HepG2 (cell line): Measurements from ENCODE around the gene STYXL1. TPM values are rescaled to one million over a fixed set of nuclear protein-coding genes. Genes with fewer than 3 reads are reported as not detected.

Source experiments
- ATAC-seq: fragments of 200-7000 bp; cut with Tn5 transposase; 3 replicates; pipeline ENCODE4 v1.9.1; 2020; ENCODE audit warnings: mild to moderate bottlenecking, moderate library complexity
- BruUV-seq: library from RNA; stranded (reverse); fragments of 400-500 nt; replicated peaks from 2 replicates; lab custom pipeline; 2021; lab: Mats Ljungman, UMichigan
- CTCF ChIA-PET: fragments of 300-600 bp; formaldehyde crosslinking; extraction: SDS; loops from one replicate; lab custom pipeline; 2021; ENCODE audit warnings: low total read pairs, inconsistent platforms, low intra/inter-chr PET ratio; lab: Yijun Ruan, JAX
- POLR2A ChIA-PET: fragments of 350-600 bp; sonication (Branson Sonifier 250); formaldehyde crosslinking; loops from one replicate; lab custom pipeline; 2020; ENCODE audit warnings: antibody characterized with exemption, inconsistent platforms; lab: Yijun Ruan, JAX
- DNase-seq: peaks from one replicate; pipeline ENCODE4 v3.0.0-alpha.2; 2015; ENCODE audit warnings: low spot score
- FAIRE-seq: peaks from 3 replicates; lab custom pipeline; 2011; peaks lifted over from hg19 to GRCh38; lab: Jason Lieb, UNC
- H2AFZ ChIP-seq: one replicate; pipeline ENCODE4 v1.6.1; 2011; ENCODE audit warnings: low read length, inconsistent platforms
- H3K27ac ChIP-seq: fragments of 300-600 bp; 3 replicates; pipeline ENCODE4 v1.8.0; 2011; ENCODE audit warnings: mixed run types, mild to moderate bottlenecking, mixed read lengths, low read length, inconsistent platforms; ENCODE audit not compliant: insufficient read depth; ENCODE audit errors: extremely low read length
- H3K27me3 ChIP-seq, 2 experiments: fragments of 200-600 bp in 1 of 2; 2 replicates in 1 of 2; 3 replicates in 1 of 2; pipeline versions ENCODE4 v1.6.0 to v1.8.0; 2011; ENCODE audit warnings: low read length in 2 of 2, mild to moderate bottlenecking in 2 of 2, moderate library complexity in 2 of 2, inconsistent platforms in 1 of 2; ENCODE audit not compliant: insufficient read depth in 2 of 2, control insufficient read depth in 1 of 2
- H3K36me3 ChIP-seq, 2 experiments: fragments of 200-600 bp in 1 of 2; replicated peaks in 1 of 2; 2 replicates in 1 of 2; 3 replicates in 1 of 2; pipeline versions ENCODE4 v1.5.1 to v1.8.0; 2011; ENCODE audit warnings: low read length in 2 of 2, inconsistent platforms in 1 of 2; ENCODE audit not compliant: insufficient read depth in 2 of 2, control insufficient read depth in 1 of 2
- H3K4me1 ChIP-seq: 2 replicates; pipeline ENCODE4 v1.5.1; 2012; ENCODE audit warnings: low read length, inconsistent platforms; ENCODE audit not compliant: insufficient read depth
- H3K4me2 ChIP-seq: 2 replicates; pipeline ENCODE4 v1.6.0; 2011; ENCODE audit warnings: low read depth, low read length, inconsistent platforms
- H3K4me3 ChIP-seq, 3 experiments: fragments of 200-600 bp in 1 of 3; sonication (generic), shearing (Covaris generic) in 1 of 3; replicated peaks in 1 of 3; 2 replicates each; pipeline ENCODE4 v1.5.1; 2011 to 2016; ENCODE audit warnings: low read length in 3 of 3, inconsistent platforms in 2 of 3, low read depth in 2 of 3, mild to moderate bottlenecking in 2 of 3, control low read depth in 1 of 3, mixed read lengths in 1 of 3; ENCODE audit not compliant: insufficient read depth in 1 of 3
- H3K79me2 ChIP-seq: one replicate; pipeline ENCODE4 v1.6.1; 2011; ENCODE audit warnings: low read length, inconsistent platforms; ENCODE audit not compliant: insufficient read depth
- H3K9ac ChIP-seq: 2 replicates; pipeline ENCODE4 v1.6.0; 2011; ENCODE audit warnings: mild to moderate bottlenecking, low read depth, low read length, inconsistent platforms; ENCODE audit not compliant: insufficient read depth
- H3K9me3 ChIP-seq: 2 replicates; pipeline ENCODE4 v1.5.1; 2012; ENCODE audit warnings: mild to moderate bottlenecking, low read length
- H4K20me1 ChIP-seq: 2 replicates; pipeline ENCODE4 v1.6.0; 2011; ENCODE audit warnings: inconsistent platforms, mild to moderate bottlenecking, low read length, moderate library complexity; ENCODE audit not compliant: insufficient read depth
- KLF16 ChIP-seq, 2 experiments: sonication (generic) in 1 of 2; formaldehyde crosslinking in 1 of 2; IDR thresholded peaks; 2 replicates each; pipeline versions ENCODE4 v1.6.1 to v1.8.0; 2016 to 2023; ENCODE audit warnings: missing genetic modification reagents in 2 of 2, missing compliant biosample characterization in 1 of 2
- PLRG1 ChIP-seq: fragments of 450-650 bp; conservative IDR thresholded peaks from 2 replicates; pipeline ENCODE4 v1.6.1; 2016
- RBFOX2 ChIP-seq: fragments of 200-400 bp; formaldehyde crosslinking; IDR thresholded peaks from 2 replicates; pipeline ENCODE4 v1.6.1; 2017; ENCODE audit warnings: low read depth, mild to moderate bottlenecking, low read length
- SP4 ChIP-seq: sonication (generic); formaldehyde crosslinking; IDR thresholded peaks from 2 replicates; pipeline ENCODE4 v1.8.1; 2023; ENCODE audit warnings: mild to moderate bottlenecking, missing genetic modification reagents
- ZNF121 ChIP-seq: sonication (generic); formaldehyde crosslinking; IDR thresholded peaks from 2 replicates; pipeline ENCODE4 v1.5.0; 2020; ENCODE audit warnings: mild to moderate bottlenecking, missing genetic modification reagents
- ZNF576 ChIP-seq: sonication (generic); formaldehyde crosslinking; IDR thresholded peaks from 2 replicates; pipeline ENCODE4 v1.4.0; 2020; ENCODE audit warnings: mild to moderate bottlenecking, missing genetic modification reagents
- WGBS: methylation state at CpG from one replicate; pipeline ENCODE4 v1.1.6; 2017; ENCODE audit warnings: low lambda C conversion rate; 5-methylcytosine and 5-hydroxymethylcytosine counted together
- in situ Hi-C: cut with HindIII; loops from 2 replicates; pipeline ENCODE4 v1.10.0; 2017; ENCODE audit warnings: low pct_unique_long_range_greater_than_20kb; ENCODE audit not compliant: extremely low pct_ligation_motif_present
- intact Hi-C: fragments of 100-400 bp; cut with micrococcal nuclease; formaldehyde crosslinking; loops from one replicate; pipeline ENCODE4 v1.10.0; 2022; ENCODE audit not compliant: unreplicated experiment
- polyA plus RNA-seq, 8 experiments: library from polyadenylated mRNA; depleted of rRNA in 3 of 8; stranded (reverse) in 7 of 8; unstranded in 1 of 8; fragments of >200 nt; fragmentation: Illumina TruSeq in 4 of 8; extraction: Trizol in 4 of 8; gene quantifications; 2 replicates each; pipeline versions ENCODE4 v1.2.1 to v1.2.3, GENCODE V29; 2011 to 2016; ENCODE audit warnings: low read depth in 4 of 8, missing spikeins in 1 of 8, mixed read lengths in 1 of 8; ENCODE audit not compliant: insufficient read depth in 1 of 8
- total RNA-seq, 5 experiments: library from RNA; depleted of rRNA; stranded (reverse); fragments of >200 nt; fragmentation: Illumina TruSeq; extraction: Trizol; gene quantifications; 2 replicates each; pipeline ENCODE4 v1.2.3, GENCODE V29; 2016; ENCODE audit warnings: low read depth in 1 of 5
- TF ChIP-seq, protein P1 (sequence below): sonication (generic); formaldehyde crosslinking; IDR thresholded peaks from 2 replicates; pipeline ENCODE4 v1.9.0; 2021; ENCODE audit warnings: mild to moderate bottlenecking, missing genetic modification reagents
- TF ChIP-seq, protein P2 (sequence below): sonication (generic); formaldehyde crosslinking; IDR thresholded peaks from 2 replicates; pipeline ENCODE4 v1.5.1; 2020; ENCODE audit warnings: mild to moderate bottlenecking, missing genetic modification reagents, moderate library complexity

Gene STYXL1
- total and polyA plus RNA-seq, 2 of the 13 experiments (the other 11 are each of a cell fraction or from before 2014, with no cell fraction given), result 23.9 to 38.3 TPM

DNA sequence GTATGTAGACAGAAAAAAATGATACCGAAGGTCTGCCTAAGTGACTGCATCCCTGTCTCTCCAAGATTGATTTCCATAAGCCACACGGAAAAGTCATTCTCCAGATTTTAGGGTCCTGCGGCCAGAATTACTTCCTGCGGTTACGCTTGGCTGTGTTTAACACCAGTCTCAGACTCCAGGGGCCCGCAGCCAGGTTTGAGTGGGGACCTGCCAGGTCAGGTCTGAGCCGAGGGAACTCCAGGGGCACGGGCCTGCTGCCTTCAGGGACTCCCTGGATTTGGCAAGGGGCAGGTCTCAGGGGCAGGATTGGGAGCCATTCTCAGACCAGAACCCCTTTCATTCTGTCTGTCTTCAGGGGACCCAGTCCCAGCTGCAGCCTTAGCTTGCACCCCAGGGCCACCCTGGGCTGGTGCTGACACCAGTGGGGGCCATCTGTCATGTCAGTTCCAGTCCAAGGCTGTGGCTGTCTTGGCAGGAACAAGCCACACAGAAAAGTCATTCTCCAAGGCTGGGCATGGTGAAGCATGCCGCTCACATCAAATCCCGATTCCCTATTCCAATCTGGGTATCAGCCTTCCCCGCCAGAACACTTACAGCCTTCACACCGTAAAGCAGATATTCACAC is 92.4 kb downstream of the STYXL1 start:
- DNase-seq (no peak), FAIRE-seq (no peak), ATAC-seq (no peak; the same call in 2 of the 3 replicates)
- Histone ChIP-seq H3K4me3 (no peak overlapping the region), H3K4me1 (peaks cover 72% of the 10 kb centered on the region), H2AFZ (no peak overlapping the region), H3K27me3 (no peaks in the 10 kb centered on the region), H3K9me3 (no peaks in the 10 kb centered on the region), H3K79me2 (peaks cover 53% of the 10 kb centered on the region), H3K4me2 (0 out of 2 replicates have a peak overlapping the region, but pooled peaks have one; percentile 25), H3K9ac (peak overlapping the region; percentile 38; the same call in 1 of the 2 replicates), H3K27ac (peak overlapping the region; percentile 77), H4K20me1 (peaks cover 59% of the 10 kb centered on the region), H3K36me3 (peaks cover 21 to 63% of the 10 kb centered on the region in 2 experiments)
- BruUV-seq, result no TSS peak
- in situ Hi-C loops (loop anchor here (5.0 kb wide), 1 partner anchor 38 kb away; the partner anchor contains the start of gene POR), intact Hi-C loops (no loop called here)
- CTCF ChIA-PET, result no interaction called here
- WGBS, result 96% methylated on average over 11 of the region's 12 CpGs
- POLR2A ChIA-PET, result interaction anchor here (1.1 to 2.8 kb wide), 3 partner anchors 9 to 49 kb away, joined by 3 to 9 read pairs (median 3); no protein-coding TSS in a partner anchor
- TF ChIP-seq ZNF121 (CRISPR knock-in tag), result no peak
- no peak for TF ChIP-seq KLF16 (CRISPR knock-in tag; IDR thresholded peaks at IDR 0.05)
- TF ChIP-seq RBFOX2, result no peak
- TF ChIP-seq PLRG1, result no peak
- TF ChIP-seq, protein P1, sequence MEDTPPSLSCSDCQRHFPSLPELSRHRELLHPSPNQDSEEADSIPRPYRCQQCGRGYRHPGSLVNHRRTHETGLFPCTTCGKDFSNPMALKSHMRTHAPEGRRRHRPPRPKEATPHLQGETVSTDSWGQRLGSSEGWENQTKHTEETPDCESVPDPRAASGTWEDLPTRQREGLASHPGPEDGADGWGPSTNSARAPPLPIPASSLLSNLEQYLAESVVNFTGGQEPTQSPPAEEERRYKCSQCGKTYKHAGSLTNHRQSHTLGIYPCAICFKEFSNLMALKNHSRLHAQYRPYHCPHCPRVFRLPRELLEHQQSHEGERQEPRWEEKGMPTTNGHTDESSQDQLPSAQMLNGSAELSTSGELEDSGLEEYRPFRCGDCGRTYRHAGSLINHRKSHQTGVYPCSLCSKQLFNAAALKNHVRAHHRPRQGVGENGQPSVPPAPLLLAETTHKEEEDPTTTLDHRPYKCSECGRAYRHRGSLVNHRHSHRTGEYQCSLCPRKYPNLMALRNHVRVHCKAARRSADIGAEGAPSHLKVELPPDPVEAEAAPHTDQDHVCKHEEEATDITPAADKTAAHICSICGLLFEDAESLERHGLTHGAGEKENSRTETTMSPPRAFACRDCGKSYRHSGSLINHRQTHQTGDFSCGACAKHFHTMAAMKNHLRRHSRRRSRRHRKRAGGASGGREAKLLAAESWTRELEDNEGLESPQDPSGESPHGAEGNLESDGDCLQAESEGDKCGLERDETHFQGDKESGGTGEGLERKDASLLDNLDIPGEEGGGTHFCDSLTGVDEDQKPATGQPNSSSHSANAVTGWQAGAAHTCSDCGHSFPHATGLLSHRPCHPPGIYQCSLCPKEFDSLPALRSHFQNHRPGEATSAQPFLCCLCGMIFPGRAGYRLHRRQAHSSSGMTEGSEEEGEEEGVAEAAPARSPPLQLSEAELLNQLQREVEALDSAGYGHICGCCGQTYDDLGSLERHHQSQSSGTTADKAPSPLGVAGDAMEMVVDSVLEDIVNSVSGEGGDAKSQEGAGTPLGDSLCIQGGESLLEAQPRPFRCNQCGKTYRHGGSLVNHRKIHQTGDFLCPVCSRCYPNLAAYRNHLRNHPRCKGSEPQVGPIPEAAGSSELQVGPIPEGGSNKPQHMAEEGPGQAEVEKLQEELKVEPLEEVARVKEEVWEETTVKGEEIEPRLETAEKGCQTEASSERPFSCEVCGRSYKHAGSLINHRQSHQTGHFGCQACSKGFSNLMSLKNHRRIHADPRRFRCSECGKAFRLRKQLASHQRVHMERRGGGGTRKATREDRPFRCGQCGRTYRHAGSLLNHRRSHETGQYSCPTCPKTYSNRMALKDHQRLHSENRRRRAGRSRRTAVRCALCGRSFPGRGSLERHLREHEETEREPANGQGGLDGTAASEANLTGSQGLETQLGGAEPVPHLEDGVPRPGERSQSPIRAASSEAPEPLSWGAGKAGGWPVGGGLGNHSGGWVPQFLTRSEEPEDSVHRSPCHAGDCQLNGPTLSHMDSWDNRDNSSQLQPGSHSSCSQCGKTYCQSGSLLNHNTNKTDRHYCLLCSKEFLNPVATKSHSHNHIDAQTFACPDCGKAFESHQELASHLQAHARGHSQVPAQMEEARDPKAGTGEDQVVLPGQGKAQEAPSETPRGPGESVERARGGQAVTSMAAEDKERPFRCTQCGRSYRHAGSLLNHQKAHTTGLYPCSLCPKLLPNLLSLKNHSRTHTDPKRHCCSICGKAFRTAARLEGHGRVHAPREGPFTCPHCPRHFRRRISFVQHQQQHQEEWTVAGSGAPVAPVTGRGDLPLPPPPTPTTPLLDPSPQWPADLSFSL (CRISPR knock-in tag), result no peak
- no peak for TF ChIP-seq SP4 (CRISPR knock-in tag)
- TF ChIP-seq ZNF576 (CRISPR knock-in tag), result no peak
- TF ChIP-seq, protein P2, sequence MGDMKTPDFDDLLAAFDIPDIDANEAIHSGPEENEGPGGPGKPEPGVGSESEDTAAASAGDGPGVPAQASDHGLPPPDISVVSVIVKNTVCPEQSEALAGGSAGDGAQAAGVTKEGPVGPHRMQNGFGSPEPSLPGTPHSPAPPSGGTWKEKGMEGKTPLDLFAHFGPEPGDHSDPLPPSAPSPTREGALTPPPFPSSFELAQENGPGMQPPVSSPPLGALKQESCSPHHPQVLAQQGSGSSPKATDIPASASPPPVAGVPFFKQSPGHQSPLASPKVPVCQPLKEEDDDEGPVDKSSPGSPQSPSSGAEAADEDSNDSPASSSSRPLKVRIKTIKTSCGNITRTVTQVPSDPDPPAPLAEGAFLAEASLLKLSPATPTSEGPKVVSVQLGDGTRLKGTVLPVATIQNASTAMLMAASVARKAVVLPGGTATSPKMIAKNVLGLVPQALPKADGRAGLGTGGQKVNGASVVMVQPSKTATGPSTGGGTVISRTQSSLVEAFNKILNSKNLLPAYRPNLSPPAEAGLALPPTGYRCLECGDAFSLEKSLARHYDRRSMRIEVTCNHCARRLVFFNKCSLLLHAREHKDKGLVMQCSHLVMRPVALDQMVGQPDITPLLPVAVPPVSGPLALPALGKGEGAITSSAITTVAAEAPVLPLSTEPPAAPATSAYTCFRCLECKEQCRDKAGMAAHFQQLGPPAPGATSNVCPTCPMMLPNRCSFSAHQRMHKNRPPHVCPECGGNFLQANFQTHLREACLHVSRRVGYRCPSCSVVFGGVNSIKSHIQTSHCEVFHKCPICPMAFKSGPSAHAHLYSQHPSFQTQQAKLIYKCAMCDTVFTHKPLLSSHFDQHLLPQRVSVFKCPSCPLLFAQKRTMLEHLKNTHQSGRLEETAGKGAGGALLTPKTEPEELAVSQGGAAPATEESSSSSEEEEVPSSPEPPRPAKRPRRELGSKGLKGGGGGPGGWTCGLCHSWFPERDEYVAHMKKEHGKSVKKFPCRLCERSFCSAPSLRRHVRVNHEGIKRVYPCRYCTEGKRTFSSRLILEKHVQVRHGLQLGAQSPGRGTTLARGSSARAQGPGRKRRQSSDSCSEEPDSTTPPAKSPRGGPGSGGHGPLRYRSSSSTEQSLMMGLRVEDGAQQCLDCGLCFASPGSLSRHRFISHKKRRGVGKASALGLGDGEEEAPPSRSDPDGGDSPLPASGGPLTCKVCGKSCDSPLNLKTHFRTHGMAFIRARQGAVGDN (CRISPR knock-in tag), result peak; percentile 16; the same call in 1 of the 2 replicates
